Lung (tissue), 12 donors: ENCODE results near the gene FGD5. TPM values are rescaled to one million over a fixed set of nuclear protein-coding genes. Genes with fewer than 3 reads are reported as not detected.
A peak's percentile ranks its signal among the peaks of the same experiment; 100 is the strongest.

ENCODE experiments used
- ATAC-seq: fragments of 200-7000 bp; cut with Tn5 transposase; one replicate; pipeline ENCODE4 v1.9.1; 2020; ENCODE audit warnings: moderate number of reproducible peaks; ENCODE audit not compliant: insufficient read depth, low FRiP score
- DNase-seq, 3 donors: peaks; one replicate each; pipeline ENCODE4 v3.0.0-alpha.2; 2013 to 2017
- H3K27ac ChIP-seq, 2 donors: one replicate each; pipeline ENCODE4 v1.5.1; 2013; ENCODE audit warnings: mild to moderate bottlenecking in 2 of 2, moderate library complexity in 2 of 2, control low read depth in 1 of 2, inconsistent platforms in 1 of 2, low read depth in 1 of 2, low read length in 1 of 2
- H3K27me3 ChIP-seq, 3 donors: one replicate each; pipeline ENCODE4 v1.5.1; 2013; ENCODE audit warnings: low read length in 2 of 3; ENCODE audit not compliant: control insufficient read depth in 3 of 3, insufficient read depth in 3 of 3
- H3K36me3 ChIP-seq, 4 donors: one replicate each; pipeline ENCODE4 v1.5.1; 2013; ENCODE audit warnings: low read length in 4 of 4, mild to moderate bottlenecking in 1 of 4, moderate library complexity in 1 of 4; ENCODE audit not compliant: control insufficient read depth in 4 of 4, insufficient read depth in 4 of 4
- H3K4me1 ChIP-seq, 5 donors: one replicate each; pipeline ENCODE4 v1.5.1; 2013; ENCODE audit warnings: low read length in 5 of 5, mild to moderate bottlenecking in 2 of 5, moderate library complexity in 1 of 5; ENCODE audit not compliant: control insufficient read depth in 5 of 5, insufficient read depth in 5 of 5
- H3K4me3 ChIP-seq: one replicate; pipeline ENCODE4 v1.5.1; 2013; ENCODE audit warnings: mild to moderate bottlenecking, control low read depth, moderate library complexity
- H3K9ac ChIP-seq, 2 donors: one replicate each; pipeline ENCODE4 v1.5.1; 2013; ENCODE audit warnings: low read length in 2 of 2, control low read depth in 1 of 2; ENCODE audit not compliant: insufficient read depth in 1 of 2
- H3K9me3 ChIP-seq, 4 donors: one replicate each; pipeline ENCODE4 v1.5.1; 2013; ENCODE audit warnings: low read length in 3 of 4, mild to moderate bottlenecking in 1 of 4, moderate library complexity in 1 of 4; ENCODE audit not compliant: control insufficient read depth in 4 of 4, insufficient read depth in 3 of 4
- WGBS, 2 donors: extraction: QIAGEN DNeasy Blood & Tissue Kit; methylation state at CpG; one replicate each; pipeline ENCODE4 v1.1.7; 2013; 5-methylcytosine and 5-hydroxymethylcytosine counted together
- polyA plus RNA-seq, 2 donors: library from polyadenylated mRNA; stranded (reverse); fragments of 200-250 nt; gene quantifications; one replicate each; pipeline ENCODE4 v1.2.1, GENCODE V29; 2013
- total RNA-seq, 2 donors: library from RNA; depleted of rRNA in 1 of 2; stranded (reverse); fragments of >200 nt in 1 of 2; gene quantifications; one replicate each; pipeline ENCODE4 v1.2.1, GENCODE V29; 2014 to 2021
- TF ChIP-seq, protein P1 (sequence below): IDR thresholded peaks from 2 replicates; pipeline ENCODE4 v1.5.1; 2012; ENCODE audit warnings: mild to moderate bottlenecking; ENCODE audit errors: control extremely low read depth, extremely low read depth
- donor health status: control.
- donor health status: control.
- donor health status: Bipolar disorder and iron deficiency.
- donor health status: healthy.
- donor health status: DM: yes; HTN: yes; CAD: no.

The FGD5 gene
- total and polyA plus RNA-seq, 4 donors, result 14.6 to 58.5 (median 32.2) TPM

- no peak overlapping the region for H3K27ac ChIP-seq
- H3K4me1 ChIP-seq, result peaks cover 0 to 2% (median 0%) of the 10 kb centered on the region in 5 donors
- DNase-seq (no peak), ATAC-seq (no peak)
- H3K9me3 ChIP-seq, result no peaks in the 10 kb centered on the region
- H3K9ac ChIP-seq, result no peak overlapping the region
- WGBS, 2 donors, result 81 to 96% methylated on average over 6 of the region's 6 CpGs
- TF ChIP-seq, protein P1, sequence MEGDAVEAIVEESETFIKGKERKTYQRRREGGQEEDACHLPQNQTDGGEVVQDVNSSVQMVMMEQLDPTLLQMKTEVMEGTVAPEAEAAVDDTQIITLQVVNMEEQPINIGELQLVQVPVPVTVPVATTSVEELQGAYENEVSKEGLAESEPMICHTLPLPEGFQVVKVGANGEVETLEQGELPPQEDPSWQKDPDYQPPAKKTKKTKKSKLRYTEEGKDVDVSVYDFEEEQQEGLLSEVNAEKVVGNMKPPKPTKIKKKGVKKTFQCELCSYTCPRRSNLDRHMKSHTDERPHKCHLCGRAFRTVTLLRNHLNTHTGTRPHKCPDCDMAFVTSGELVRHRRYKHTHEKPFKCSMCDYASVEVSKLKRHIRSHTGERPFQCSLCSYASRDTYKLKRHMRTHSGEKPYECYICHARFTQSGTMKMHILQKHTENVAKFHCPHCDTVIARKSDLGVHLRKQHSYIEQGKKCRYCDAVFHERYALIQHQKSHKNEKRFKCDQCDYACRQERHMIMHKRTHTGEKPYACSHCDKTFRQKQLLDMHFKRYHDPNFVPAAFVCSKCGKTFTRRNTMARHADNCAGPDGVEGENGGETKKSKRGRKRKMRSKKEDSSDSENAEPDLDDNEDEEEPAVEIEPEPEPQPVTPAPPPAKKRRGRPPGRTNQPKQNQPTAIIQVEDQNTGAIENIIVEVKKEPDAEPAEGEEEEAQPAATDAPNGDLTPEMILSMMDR, result no peak
- no peak overlapping the region for H3K4me3 ChIP-seq
- H3K27me3 ChIP-seq, result no peaks in the 10 kb centered on the region
- H3K36me3 ChIP-seq, result peaks cover 0 to 24% (median 12%) of the 10 kb centered on the region in 4 donors
Observed at GRCh38 chr3:14923476-14923875, 104.7 kb downstream of the FGD5 start.

DNA sequence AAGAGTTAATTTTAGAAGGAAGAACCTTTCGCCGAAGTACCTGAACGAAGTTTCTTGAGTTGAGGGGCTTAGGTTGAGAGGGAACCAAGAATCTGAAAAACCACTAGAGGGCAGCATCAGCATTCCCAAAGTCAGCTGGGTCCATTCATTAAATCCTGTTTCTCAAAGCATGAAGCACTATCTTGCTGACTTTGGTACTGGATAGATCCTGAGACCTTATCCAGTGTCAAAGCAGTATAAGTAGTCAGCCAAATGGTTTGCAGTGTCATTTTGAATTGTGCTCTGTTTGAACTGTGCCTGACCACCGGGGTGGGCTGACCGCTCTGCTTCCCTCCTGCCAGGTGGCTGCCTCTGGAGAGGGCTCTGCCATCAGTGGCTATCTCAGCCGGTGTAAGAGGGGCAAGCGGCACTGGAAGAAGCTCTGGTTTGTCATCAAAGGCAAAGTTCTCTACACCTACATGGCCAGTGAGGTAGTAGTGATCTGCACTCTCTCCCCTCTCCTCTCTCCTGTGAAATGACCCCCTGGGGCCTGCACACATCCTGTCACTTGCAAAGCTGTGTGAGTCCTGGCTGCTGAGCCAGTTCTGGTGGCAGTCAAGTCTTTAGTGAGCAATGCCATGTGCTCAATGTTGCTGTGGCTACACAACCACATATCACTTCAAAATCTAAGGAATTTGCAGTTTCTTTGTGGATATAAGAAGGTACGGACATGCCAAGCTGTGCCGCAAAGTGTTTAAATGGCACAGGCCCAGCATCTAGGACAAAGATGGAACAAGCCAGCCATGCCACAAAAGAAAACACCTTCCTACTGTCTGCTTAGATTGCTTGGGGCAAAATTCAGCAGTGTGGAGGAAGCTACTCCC is 107.2 kb downstream of the FGD5 start:
- no peak overlapping the region for H3K9ac ChIP-seq
- H3K27me3 ChIP-seq, result no peaks in the 10 kb centered on the region
- ATAC-seq, result peak; percentile 36
- TF ChIP-seq, protein P1, result peak; percentile 47
- WGBS, 2 donors, result 73 to 74% methylated on average over 9 of the region's 9 CpGs
- DNase-seq, result peak; percentile 43 to 83 (median 74)
- H3K36me3 ChIP-seq, result peaks cover 0 to 24% (median 17%) of the 10 kb centered on the region in 4 donors
- H3K27ac ChIP-seq, result no peak overlapping the region
- H3K4me3 ChIP-seq, result no peak overlapping the region
- H3K9me3 ChIP-seq, result no peaks in the 10 kb centered on the region
- H3K4me1 ChIP-seq, result peaks cover 0 to 2% (median 0%) of the 10 kb centered on the region in 5 donors

DNA sequence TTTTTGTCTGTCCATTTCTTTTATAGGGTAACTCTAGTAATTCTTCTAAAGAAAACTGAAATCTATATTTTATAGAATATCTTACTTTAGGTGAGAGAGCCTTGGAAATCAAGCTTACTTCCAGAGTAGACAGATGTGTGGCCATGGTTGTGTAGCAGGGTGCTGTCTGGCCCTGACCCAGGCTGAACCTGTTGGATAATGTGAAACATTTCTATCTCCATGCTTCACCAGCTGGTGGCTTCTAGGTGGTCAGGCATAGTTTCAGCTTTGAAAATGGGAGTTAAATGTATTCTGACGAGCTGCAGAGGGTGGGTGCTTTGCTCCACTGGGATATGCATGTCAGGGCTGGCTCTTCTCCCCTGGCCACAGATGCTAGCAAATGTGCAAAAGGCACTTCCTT is 107.8 kb downstream of the FGD5 start:
- no peak overlapping the region for H3K4me3 ChIP-seq
- H3K9ac ChIP-seq, result no peak overlapping the region
- no peak for DNase-seq
- H3K9me3 ChIP-seq, result no peaks in the 10 kb centered on the region
- H3K36me3 ChIP-seq, result peaks cover 0 to 24% (median 19%) of the 10 kb centered on the region in 4 donors
- TF ChIP-seq, protein P1, result no peak
- H3K4me1 ChIP-seq, result no peaks in the 10 kb centered on the region
- no peak overlapping the region for H3K27ac ChIP-seq
- 87 to 95% methylated on average over 1 of the region's 1 CpG for WGBS, 2 donors
- H3K27me3 ChIP-seq, result no peaks in the 10 kb centered on the region
- no peak for ATAC-seq
